OCI-M1 (cell line): ENCODE measurements around the gene CADPS.

Source experiments
- DNase-seq: peaks from one replicate; lab custom pipeline; 2025; lab: John Stamatoyannopoulos, UW

Gene CADPS

GRCh38 chr3:62501289-62501668 is 373.9 kb downstream of the CADPS start:
- DNase-seq = no peak

- DNase-seq = no peak
These were observed 374.5 kb downstream of the CADPS start for GRCh38 chr3:62500556-62501288.

- DNase-seq = no peak
These were observed 378.1 kb downstream of the CADPS start for GRCh38 chr3:62497156-62497555.

GRCh38 chr3:62496503-62496902 is 378.7 kb downstream of the CADPS start:
- no peak for DNase-seq

GRCh38 chr3:62493109-62493801 is 382.0 kb downstream of the CADPS start:
- peak; percentile 21 for DNase-seq

- no peak for DNase-seq
These were observed 392.3 kb downstream of the CADPS start for GRCh38 chr3:62482961-62483360.

DNA sequence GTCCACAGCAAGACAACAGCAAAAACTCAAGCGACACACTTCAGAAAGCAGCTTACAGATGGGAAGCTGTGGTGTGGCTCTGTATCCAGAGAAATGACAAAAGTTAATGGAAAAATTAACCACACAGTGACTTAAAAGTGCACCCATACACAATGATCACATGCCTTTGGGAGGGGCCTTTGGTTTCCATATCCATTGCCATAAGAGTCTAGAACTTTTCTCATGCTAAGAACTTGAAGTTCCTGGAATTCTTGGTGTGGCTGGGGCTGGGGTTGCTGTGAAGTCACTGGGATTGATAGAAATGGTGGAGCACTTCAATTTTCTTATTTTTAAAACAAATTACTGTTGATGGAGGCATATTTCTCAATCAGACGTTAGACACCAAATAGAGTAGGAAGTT is 393.3 kb downstream of the CADPS start:
- DNase-seq = no peak

DNA sequence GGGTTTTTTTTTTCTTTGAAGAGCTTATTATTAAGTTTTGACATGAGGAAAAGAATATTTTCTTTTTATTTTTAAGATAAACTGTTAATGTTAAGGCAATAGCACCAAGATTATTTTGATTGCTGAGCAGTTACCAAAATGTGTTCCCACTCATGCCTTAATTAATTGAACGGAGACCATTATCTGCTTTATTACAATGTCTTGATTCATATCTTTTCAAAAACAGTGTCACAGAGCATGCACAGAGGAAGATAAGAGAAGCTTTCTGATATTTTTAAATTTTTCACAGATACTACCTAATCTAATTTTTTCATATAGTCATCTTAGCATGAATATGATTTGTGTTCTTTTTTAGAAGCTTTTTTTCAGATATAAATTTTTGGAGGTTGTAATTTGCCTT is 395.2 kb downstream of the CADPS start:
- no peak for DNase-seq

DNA sequence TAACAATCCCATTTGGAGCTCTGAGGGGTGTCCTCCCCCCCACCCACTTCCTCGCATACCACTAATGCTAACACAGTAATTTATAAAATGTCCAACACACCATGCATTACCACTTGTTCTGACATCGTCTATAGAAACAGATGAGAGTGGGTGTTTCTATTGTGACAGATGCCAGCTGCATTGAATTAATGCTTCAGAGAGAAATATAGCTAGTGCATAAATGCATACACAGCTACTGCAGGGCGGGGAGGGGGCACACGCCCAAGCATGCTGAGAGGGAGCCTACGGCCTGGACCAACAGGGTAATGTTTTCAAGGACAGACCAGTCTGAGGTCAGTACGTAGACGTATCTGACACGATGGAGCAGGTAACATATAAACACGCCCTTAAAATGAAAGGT is 395.9 kb downstream of the CADPS start:
- no peak for DNase-seq

DNA sequence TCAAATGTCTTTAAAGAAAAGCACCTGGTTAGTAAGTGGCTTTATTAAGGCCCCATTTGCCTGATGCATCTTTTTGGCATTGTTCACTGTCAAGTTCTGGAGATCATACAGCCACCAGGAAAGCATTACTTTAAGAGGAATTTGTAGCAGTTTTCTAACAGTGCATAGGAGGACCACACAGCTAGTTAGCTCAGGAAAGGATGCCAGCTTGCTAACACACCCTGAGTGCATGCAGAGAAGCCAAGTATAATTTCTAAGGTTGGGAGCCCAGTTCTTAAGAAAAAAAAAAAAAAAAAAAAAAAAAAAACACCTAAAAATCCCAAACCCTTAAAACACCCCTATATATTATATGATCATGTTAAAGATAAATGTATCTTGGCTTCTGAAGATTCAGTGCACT is 399.9 kb downstream of the CADPS start:
- no peak for DNase-seq

- no peak for DNase-seq
These were observed 407.1 kb downstream of the CADPS start for GRCh38 chr3:62467966-62468722.

DNA sequence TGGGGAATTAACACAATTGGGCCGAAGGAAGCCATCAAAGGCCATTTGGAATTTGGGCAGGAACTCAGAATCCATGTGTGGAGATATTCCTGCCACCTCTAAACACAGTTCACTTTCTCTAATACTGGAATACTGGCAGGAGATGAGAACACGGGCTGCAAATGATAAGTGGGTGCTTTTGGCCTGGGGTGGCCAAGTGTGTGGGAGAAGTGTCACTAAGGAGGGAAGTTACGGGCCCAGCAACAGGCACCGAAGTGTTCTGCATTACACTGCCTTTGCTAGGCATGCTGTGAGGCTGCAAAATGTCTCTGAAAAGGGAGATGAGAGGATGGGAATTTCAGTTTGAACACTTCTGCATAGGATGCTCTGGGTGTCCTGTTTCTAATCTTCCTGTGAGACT is 412.4 kb downstream of the CADPS start:
- DNase-seq = no peak

DNA sequence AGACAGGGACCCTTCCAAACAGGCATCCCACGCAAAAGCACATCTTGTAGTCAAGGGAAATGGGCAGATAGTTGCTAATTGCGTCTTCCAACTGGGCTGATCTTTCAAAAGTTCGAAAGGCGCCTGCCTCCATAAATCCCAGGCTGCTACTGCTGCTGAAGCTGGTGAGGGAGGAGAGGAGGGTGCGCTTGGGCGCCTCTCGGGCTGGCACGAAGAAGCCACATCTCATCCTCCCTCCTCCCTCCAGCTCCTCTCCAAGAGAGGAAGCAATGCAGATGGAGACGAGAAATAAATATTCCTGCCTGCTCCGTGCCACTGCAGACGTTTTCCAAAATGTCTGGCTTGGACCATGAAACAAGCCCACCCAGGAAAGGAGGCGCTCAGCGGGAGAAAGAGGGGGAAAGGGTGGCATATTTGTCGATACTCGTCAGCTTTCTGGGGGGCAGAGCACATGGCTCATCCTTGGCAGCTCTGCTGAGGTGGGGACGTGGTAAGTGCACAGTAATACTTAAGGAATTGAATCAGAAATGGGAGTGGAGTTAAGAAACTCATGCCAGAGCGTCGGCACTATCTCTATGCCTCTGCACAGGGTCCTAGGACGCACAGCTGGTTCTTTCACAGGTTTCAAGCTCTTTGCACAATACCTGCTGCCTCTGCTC is 413.0 kb downstream of the CADPS start:
- DNase-seq = no peak

DNA sequence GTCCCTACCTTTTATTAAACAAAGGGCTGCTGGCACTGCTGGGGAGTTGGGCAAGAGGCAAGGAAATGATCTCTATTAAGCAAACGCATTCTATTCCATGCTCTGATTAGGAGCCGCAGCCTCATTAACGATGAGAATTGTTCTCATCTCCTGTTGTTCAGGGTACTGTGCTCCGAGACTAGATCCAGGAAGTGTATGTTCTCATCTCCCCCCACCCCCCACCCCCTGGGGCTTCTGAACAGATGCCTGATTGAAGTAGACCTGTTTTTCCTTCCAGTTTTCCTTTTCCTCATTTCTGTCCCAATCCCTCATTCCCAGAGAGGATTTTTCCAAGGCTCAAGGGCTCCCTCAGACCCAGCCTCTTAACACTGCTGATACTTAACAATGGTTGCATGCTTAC is 420.3 kb downstream of the CADPS start:
- no peak for DNase-seq

DNA sequence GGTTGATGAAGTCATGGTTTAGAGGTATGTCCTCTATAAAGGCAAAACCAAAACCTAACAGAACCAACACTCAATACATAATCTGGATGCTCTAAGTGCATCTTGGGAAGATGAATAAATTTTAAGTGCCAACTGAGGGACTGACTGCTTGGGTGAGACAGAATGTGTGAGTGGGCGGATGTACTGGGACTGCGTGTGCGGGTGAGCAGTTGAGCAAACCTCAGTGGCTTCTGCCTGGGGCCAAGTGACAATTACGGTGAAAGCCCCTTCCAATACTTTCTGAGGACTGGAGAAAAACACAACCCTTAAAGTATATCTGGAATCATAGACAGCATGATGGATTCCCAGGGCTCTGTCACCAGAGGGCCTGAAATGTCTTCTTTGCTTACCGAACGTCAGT is 421.8 kb downstream of the CADPS start:
- DNase-seq = no peak

- no peak for DNase-seq
These were observed 423.9 kb downstream of the CADPS start for GRCh38 chr3:62451211-62451887.

- DNase-seq = no peak
These were observed 428.8 kb downstream of the CADPS start for GRCh38 chr3:62446337-62446940.

DNA sequence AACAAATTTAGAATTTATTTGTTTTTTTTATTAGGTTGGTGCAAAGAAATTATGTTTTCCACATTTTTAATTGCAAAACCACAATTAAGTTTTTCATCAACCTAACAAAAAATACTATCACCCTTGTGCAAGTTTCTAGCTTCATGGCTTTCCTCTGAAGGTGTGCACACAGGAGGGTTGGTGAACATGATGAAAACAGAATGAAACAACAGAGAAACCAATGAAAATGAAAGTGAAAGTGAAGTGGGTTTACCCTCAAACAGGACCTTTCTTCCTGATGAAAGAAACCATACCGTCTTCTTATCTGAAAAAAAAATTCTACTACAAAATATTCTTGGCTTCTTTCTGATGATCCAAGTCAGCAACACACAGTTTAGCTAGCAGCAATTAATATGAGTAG is 429.9 kb downstream of the CADPS start:
- DNase-seq = peak; percentile 95

DNA sequence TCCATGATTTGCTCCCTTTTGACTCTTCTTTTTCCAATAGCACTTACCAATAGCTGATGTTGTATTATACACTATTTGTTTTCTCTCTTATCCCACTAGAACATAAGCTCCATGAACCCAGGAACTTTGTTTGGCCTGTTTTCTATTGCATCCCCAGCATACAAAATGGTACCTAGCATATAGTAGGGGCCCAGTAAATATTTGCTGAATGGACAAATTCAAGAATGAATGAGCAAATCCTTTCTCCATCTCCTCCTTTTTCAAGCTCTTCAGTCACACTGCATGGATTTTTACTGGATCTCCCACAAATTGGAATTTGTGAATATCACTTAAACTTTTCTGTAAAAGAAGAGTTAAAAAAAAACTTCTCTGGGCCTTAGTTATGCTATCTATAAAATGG is 435.2 kb downstream of the CADPS start:
- no peak for DNase-seq

DNA sequence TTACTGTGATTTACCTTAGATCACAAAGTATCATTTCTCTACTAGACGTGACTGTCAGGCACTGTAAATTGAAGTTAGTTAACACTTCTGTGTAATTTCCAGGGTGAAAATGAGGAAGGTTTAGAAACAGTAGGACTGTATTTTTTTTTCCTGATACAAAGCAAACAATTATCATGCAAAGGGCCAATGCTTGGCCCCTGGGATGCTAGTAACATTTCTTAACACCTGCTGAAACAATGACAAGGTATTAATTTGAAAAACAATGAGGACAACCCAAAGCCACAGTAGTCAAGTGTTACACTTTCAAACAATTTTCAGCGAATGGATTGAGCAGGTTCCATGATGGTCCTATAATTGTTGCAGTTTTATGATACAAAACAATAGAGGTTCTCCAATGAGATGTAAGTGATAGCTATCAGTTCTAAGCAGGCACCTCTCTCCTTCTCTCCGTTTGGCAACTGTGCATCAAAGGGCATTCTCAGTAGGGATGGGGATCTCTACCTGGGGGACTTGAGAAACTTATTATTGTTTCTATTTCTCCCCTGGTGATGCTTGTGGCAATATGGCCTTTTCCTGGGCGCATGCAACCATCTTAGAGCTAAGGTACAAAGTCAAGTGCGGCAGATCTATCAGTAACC is 435.9 kb downstream of the CADPS start:
- no peak for DNase-seq

- no peak for DNase-seq
These were observed 438.4 kb downstream of the CADPS start for GRCh38 chr3:62436785-62437184.
